ENCODE results near the gene PGBD5. TPM values are rescaled to one million over a fixed set of nuclear protein-coding genes. Genes with fewer than 3 reads are reported as not detected.

Gene PGBD5
- total RNA-seq, 1 donor from 2014 or later, result 1.8 TPM

DNA sequence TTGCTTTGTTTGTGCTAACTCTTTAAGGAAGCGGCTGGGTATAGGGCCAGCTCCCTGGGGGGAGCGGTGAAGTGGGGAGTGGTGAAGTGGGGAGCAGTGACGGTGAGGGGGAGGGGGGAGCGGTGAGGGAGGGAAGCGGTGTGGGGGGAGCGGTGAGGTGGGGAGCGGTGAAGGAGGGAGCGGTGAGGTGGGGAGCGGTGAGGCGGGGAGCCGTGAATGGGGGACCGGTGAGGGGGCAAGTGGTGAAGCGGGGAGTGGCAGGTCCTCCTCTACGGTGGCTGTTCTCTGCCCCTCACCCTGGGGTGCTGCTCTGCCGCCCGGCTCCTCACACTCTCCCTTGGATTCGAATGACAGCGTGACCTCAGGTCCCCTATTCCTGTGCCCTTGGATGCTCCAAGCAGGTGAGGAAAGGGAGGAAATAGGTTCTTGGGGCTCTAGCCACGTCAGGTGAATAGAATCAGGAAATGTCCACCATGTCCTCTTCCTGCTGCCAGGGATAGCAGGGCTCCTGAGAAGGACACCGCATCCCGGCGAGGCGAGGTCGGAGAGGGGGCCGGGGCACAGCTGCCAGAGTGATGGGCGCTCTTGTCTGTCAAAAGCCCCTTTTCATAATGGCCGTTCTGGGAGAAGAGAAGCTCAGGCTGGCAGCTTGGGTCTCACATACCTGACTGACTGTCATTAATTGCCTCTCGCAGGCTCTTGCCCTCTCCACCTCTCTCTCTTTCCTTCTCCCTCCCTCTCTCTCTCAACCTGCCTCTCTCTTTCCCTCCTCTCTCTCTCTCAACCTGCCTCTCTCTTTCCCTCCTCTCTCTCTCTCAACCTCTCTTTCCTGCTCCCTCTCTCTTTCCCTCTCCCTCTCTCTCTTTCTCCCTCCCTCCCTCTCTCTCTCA, 134.2 kb downstream of the PGBD5 start:
- DNase-seq (ENCODE audit: low spot score), result peak; percentile 84
- no peaks in the 10 kb centered on the region for H3K36me3 Mint-ChIP-seq (ENCODE audit: low read depth)
- H3K4me3 Mint-ChIP-seq (ENCODE audit: unreplicated experiment), result no peak overlapping the region
- no peak overlapping the region for H3K27ac Mint-ChIP-seq (ENCODE audit: unreplicated experiment)
- peaks cover 17% of the 10 kb centered on the region for H3K27me3 Mint-ChIP-seq (ENCODE audit: low read depth)
- H3K9me3 Mint-ChIP-seq (ENCODE audit: low read depth), result no peaks in the 10 kb centered on the region
- TF ChIP-seq, protein P1, sequence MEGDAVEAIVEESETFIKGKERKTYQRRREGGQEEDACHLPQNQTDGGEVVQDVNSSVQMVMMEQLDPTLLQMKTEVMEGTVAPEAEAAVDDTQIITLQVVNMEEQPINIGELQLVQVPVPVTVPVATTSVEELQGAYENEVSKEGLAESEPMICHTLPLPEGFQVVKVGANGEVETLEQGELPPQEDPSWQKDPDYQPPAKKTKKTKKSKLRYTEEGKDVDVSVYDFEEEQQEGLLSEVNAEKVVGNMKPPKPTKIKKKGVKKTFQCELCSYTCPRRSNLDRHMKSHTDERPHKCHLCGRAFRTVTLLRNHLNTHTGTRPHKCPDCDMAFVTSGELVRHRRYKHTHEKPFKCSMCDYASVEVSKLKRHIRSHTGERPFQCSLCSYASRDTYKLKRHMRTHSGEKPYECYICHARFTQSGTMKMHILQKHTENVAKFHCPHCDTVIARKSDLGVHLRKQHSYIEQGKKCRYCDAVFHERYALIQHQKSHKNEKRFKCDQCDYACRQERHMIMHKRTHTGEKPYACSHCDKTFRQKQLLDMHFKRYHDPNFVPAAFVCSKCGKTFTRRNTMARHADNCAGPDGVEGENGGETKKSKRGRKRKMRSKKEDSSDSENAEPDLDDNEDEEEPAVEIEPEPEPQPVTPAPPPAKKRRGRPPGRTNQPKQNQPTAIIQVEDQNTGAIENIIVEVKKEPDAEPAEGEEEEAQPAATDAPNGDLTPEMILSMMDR (IDR thresholded peaks at IDR 0.05), result no peak
- no peaks in the 10 kb centered on the region for H3K4me1 Mint-ChIP-seq (ENCODE audit: low read depth)

DNA sequence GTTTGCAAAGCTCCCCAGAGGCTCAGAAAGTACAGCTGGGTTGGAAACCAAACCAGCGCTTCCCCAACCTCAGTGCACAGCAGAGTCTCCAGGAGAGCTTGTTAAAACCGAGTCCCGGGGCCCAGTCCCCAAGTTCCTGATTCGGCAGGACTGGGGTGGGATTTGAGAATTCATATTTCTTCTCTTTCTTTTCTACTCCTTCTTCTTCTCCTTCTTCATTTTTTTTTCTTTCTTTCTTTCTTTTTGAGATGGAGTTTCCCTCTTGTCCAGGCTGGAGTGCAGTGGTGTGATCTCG, 136.8 kb downstream of the PGBD5 start:
- Mint-ChIP-seq H3K36me3 (ENCODE audit: low read depth) (peaks cover 4% of the 10 kb centered on the region), H3K27me3 (ENCODE audit: low read depth) (peaks cover 15% of the 10 kb centered on the region), H3K4me1 (ENCODE audit: low read depth) (no peaks in the 10 kb centered on the region), H3K9me3 (ENCODE audit: low read depth) (no peaks in the 10 kb centered on the region), H3K4me3 (ENCODE audit: unreplicated experiment) (no peak overlapping the region), H3K27ac (ENCODE audit: unreplicated experiment) (no peak overlapping the region)
- TF ChIP-seq, protein P1 (IDR thresholded peaks at IDR 0.05), result no peak
- no peak for DNase-seq (ENCODE audit: low spot score)

DNA sequence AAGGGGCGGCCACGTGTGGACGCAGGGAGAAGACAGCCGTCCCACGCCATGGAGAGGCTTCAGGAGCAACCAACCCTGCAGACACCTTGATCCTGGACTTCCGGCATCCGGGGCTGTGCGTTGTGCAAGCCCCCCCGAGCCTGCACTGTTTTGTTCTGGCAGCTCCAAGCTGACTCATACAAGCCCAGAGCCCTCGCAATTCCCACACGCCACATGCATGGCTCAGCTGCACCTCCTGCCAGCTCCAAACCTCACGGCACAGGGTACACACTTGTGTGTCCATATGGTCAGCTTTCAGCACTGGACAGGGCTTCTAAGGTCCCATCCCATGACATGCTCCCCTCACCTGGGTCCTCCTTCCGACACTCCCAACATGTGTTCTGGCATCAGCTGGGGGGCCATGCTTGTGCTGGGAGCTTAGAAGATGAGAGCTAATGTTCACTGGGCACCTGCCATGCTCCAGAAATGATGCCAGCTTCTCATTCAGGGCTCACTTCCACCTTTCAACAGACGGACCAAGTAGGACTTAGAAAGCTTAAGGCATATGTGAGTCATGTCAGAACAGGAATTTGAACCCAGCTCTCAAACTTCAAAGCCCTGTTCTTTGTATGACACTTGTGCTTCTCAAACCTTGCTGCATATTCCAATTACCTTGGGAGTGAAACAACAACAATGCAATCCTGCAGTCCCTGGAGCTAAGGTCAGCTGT, 137.3 kb downstream of the PGBD5 start:
- TF ChIP-seq, protein P1 (IDR thresholded peaks at IDR 0.05), result no peak
- H3K27ac Mint-ChIP-seq (ENCODE audit: unreplicated experiment), result no peak overlapping the region
- H3K4me3 Mint-ChIP-seq (ENCODE audit: unreplicated experiment), result no peak overlapping the region
- DNase-seq (ENCODE audit: low spot score), result peak; percentile 77
- no peaks in the 10 kb centered on the region for H3K9me3 Mint-ChIP-seq (ENCODE audit: low read depth)
- H3K36me3 Mint-ChIP-seq (ENCODE audit: low read depth), result peaks cover 6% of the 10 kb centered on the region
- no peaks in the 10 kb centered on the region for H3K4me1 Mint-ChIP-seq (ENCODE audit: low read depth)
- peaks cover 12% of the 10 kb centered on the region for H3K27me3 Mint-ChIP-seq (ENCODE audit: low read depth)

DNA sequence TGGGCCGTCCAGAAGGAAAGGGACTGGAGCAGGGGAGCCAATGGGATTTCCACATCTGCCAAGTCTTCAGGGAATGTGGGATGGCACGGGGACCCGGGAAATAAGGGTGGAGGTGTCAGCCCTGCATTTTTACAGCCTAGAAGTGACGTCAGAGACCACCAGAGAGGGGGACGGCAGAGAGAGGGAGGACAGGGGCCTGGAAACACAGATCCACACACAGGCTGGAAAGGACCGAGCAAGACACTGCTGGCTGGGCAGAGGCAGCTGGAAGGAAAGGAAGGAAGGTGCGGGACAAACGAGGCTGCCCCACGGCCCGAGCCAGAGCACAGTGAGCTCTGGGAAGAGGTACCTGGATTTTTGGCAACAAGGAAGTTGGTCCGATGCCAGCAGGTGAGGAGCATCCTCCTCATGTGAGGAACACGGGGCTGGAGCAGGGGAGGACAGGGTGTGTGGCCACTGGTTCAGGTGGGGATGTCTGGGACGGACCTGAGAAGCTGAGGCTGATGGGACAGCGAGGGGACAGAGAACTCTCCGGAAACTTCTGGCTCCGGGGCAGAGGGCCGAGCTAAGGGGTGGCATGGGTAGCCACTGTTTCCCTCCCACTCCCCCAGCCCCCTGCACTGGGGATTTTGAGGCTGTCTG, 138.3 kb downstream of the PGBD5 start:
- TF ChIP-seq, protein P1 (IDR thresholded peaks at IDR 0.05), result no peak
- Mint-ChIP-seq H3K9me3 (ENCODE audit: low read depth) (no peaks in the 10 kb centered on the region), H3K36me3 (ENCODE audit: low read depth) (peaks cover 6% of the 10 kb centered on the region), H3K27ac (ENCODE audit: unreplicated experiment) (no peak overlapping the region), H3K4me1 (ENCODE audit: low read depth) (no peaks in the 10 kb centered on the region), H3K4me3 (ENCODE audit: unreplicated experiment) (no peak overlapping the region), H3K27me3 (ENCODE audit: low read depth) (peaks cover 8% of the 10 kb centered on the region)
- DNase-seq (ENCODE audit: low spot score), result peak; percentile 83

DNA sequence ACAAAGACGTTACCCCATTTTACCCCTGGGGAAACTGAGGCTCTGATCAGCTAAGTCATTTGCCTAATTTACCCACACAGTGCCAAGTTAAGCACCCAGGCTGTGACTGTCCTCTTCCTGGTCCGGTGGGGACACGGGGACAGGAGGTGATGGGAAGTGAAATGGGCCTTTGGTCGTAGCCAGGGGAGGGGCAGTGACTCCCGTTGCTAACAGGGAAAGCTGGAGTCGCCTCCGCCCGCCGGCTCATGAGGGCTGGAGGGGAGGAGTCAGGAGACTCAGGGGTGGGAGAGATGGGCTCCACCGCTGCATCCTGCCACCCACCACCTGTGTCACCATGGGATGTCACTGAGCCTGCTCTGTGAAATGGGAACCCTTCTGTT, 139.3 kb downstream of the PGBD5 start:
- peaks cover 3% of the 10 kb centered on the region for H3K27me3 Mint-ChIP-seq (ENCODE audit: low read depth)
- H3K4me3 Mint-ChIP-seq (ENCODE audit: unreplicated experiment), result no peak overlapping the region

More for the DNA sequence above, 139.3 kb downstream of the PGBD5 start:
- DNase-seq (ENCODE audit: low spot score), result peak; percentile 58
- TF ChIP-seq, protein P1 (IDR thresholded peaks at IDR 0.05), result no peak
- Mint-ChIP-seq H3K4me1 (ENCODE audit: low read depth) (no peaks in the 10 kb centered on the region), H3K36me3 (ENCODE audit: low read depth) (peaks cover 7% of the 10 kb centered on the region), H3K27ac (ENCODE audit: unreplicated experiment) (no peak overlapping the region), H3K9me3 (ENCODE audit: low read depth) (no peaks in the 10 kb centered on the region)

All from chondrocyte (in vitro differentiated cells).